ENCODE results near the gene PDPR.

- no peak for TF ChIP-seq MAX (IDR thresholded peaks at IDR 0.05)
- no peak for TF ChIP-seq CTCF (IDR thresholded peaks at IDR 0.05 in 2 of 3, conservative IDR thresholded peaks at IDR 0.05 in 1 of 3; ENCODE audit: borderline replicate concordance in 1 of 3, insufficient read depth in 1 of 3, low read depth in 2 of 3, low read length in 2 of 3)
- TF ChIP-seq ZNF274 (IDR thresholded peaks at IDR 0.05; ENCODE audit: low read depth, low read length), result no peak
- no peak for TF ChIP-seq POLR2AphosphoS5 (IDR thresholded peaks at IDR 0.05; ENCODE audit: low read depth, low read length)
Observed at GRCh38 chr16:70162041-70162451, 47.9 kb downstream of the PDPR start.

Measured in HCT116 (cell line).